Breast epithelium (tissue), 3 donors: ENCODE data around the gene KIAA1217.

ENCODE experiments used
- CTCF ChIP-seq, 3 donors: fragments of 450-650 bp; IDR thresholded peaks; one replicate each; pipeline ENCODE4 v1.5.1; 2016 to 2017; ENCODE audit warnings: antibody characterized with exemption in 3 of 3, mild to moderate bottlenecking in 3 of 3, moderate library complexity in 3 of 3
- POLR2A ChIP-seq: fragments of 450-650 bp; IDR thresholded peaks from one replicate; pipeline ENCODE4 v1.6.1; 2016; ENCODE audit warnings: antibody characterized with exemption, mild to moderate bottlenecking, moderate library complexity

GRCh38 chr10:24481241-24481640, 272.3 kb downstream of the KIAA1217 start:
- no peak for TF ChIP-seq CTCF (IDR thresholded peaks at IDR 0.05)
- TF ChIP-seq POLR2A: no peak
